SK-N-MC (cell line): ENCODE data around the gene CABLES2.

ENCODE experiments used
- DNase-seq: peaks from one replicate; pipeline ENCODE4 v3.0.0-alpha.2; 2011; ENCODE audit warnings: low read depth, low spot score
- H3K27ac ChIP-seq: fragments of 200-600 bp; sonication (generic); 2 replicates; pipeline ENCODE4 v1.5.1; 2016; ENCODE audit warnings: mixed run types
- H3K36me3 ChIP-seq: fragments of 200-600 bp; sonication (generic); 2 replicates; pipeline ENCODE4 v1.6.1; 2017; ENCODE audit warnings: antibody characterized with exemption, low read length, mixed read lengths; ENCODE audit not compliant: insufficient read depth
- H3K4me3 ChIP-seq: fragments of 200-600 bp; sonication (generic); 2 replicates; pipeline ENCODE4 v1.5.1; 2016
- H3K9ac ChIP-seq: fragments of 200-600 bp; sonication (generic); 2 replicates; pipeline ENCODE4 v1.8.0; 2017; ENCODE audit warnings: mixed run types, mixed read lengths; ENCODE audit not compliant: insufficient read length
- H3K9me3 ChIP-seq: fragments of 200-600 bp; sonication (generic); 2 replicates; pipeline ENCODE4 v1.6.1; 2017; ENCODE audit warnings: low read depth, mild to moderate bottlenecking, antibody characterized with exemption, low read length, moderate library complexity, mixed read lengths
- EZH2 ChIP-seq: fragments of 200-600 bp; sonication (generic); IDR thresholded peaks from one replicate; pipeline ENCODE4 v1.6.1; 2017; ENCODE audit warnings: antibody characterized with exemption
- FOXP2 ChIP-seq: optimal IDR thresholded peaks from 2 replicates; pipeline ENCODE3; 2011; ENCODE audit warnings: mild to moderate bottlenecking, moderate library complexity; ENCODE audit not compliant: insufficient read depth; ENCODE audit errors: extremely low read length, control extremely low read depth
- POLR2AphosphoS5 ChIP-seq: IDR thresholded peaks from 2 replicates; pipeline ENCODE4 v1.6.1; 2012; ENCODE audit warnings: mild to moderate bottlenecking, low read depth, low read length, borderline replicate concordance

The CABLES2 gene

DNA sequence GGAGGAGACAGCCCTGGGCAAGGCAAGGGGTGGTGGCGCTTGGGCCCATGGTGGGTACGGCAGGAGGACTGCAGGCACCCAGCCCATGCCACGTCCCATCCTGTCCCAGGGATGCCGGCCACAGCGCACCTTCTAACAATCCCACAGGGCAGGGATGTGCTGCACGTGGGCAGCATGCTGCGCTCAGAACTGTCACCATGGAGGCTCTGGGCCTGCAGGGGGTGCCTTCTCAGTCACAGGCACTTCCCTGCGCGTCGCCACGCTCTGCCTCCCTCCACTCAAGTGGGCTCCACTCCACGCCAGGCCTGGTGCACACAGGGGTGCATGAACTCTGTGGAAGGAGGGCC, 2.4 kb downstream of the CABLES2 start:
- Histone ChIP-seq H3K27ac (no peak overlapping the region), H3K9ac (no peak overlapping the region), H3K4me3 (no peak overlapping the region), H3K36me3 (no peaks in the 10 kb centered on the region), H3K9me3 (no peaks in the 10 kb centered on the region)
- TF ChIP-seq EZH2 (no peak), FOXP2 (no peak), POLR2AphosphoS5 (no peak)
- no peak for DNase-seq

DNA sequence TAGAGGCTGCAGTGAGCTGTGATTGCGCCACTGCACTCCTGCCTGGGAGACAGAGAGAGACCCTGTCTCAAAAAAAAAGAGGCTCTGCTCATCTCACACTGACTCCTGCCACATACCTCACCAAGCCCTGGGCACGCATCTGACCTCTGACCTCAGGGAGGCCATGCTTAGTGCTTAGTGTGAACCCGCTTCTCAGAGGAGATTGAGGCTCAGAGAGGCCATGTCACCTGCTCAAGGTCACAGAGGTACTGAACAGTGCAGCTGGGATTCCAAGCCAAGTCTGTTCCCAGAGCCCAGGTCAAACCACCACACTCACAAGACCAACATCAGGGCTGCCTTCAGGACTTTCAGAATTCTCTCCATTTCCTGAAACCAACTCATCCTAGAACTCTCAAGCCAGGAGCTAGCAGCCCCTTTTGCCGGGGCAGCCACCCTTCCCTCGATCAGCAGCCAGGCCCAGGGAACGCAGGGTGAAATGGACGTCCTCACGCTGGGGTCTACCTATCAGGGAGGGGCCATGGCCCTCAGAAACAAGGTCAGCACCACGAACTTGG, 2.9 kb downstream of the CABLES2 start:
- H3K9me3 ChIP-seq, result no peaks in the 10 kb centered on the region
- H3K27ac ChIP-seq, result no peak overlapping the region
- no peak overlapping the region for H3K4me3 ChIP-seq
- H3K9ac ChIP-seq, result no peak overlapping the region
- no peak for DNase-seq
- H3K36me3 ChIP-seq, result no peaks in the 10 kb centered on the region
- TF ChIP-seq EZH2 (no peak), FOXP2 (no peak), POLR2AphosphoS5 (no peak)

DNA sequence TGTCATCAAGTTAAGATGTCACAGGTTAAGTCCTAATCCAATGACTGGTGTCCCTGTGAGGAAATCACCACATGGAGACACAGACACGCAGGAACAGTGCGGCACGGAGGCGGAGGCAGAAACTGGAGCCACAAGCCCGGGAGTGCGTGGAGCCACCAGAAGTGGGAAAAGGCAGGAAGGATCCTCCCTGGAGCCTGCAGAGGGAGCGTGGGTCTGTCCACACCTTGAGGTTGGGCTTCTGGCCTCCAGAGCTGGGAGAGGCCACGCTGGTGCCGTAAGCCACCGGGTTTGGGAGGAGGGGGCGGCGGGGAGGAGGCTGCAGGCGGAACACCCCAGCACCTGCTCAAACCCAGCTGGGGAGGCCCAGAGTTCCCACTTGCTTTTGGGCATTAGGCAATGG, 3.8 kb downstream of the CABLES2 start:
- TF ChIP-seq POLR2AphosphoS5 (no peak), EZH2 (no peak), FOXP2 (no peak)
- Histone ChIP-seq H3K4me3 (no peak overlapping the region), H3K36me3 (no peaks in the 10 kb centered on the region), H3K27ac (no peak overlapping the region), H3K9ac (no peak overlapping the region), H3K9me3 (no peaks in the 10 kb centered on the region)
- DNase-seq, result no peak

DNA sequence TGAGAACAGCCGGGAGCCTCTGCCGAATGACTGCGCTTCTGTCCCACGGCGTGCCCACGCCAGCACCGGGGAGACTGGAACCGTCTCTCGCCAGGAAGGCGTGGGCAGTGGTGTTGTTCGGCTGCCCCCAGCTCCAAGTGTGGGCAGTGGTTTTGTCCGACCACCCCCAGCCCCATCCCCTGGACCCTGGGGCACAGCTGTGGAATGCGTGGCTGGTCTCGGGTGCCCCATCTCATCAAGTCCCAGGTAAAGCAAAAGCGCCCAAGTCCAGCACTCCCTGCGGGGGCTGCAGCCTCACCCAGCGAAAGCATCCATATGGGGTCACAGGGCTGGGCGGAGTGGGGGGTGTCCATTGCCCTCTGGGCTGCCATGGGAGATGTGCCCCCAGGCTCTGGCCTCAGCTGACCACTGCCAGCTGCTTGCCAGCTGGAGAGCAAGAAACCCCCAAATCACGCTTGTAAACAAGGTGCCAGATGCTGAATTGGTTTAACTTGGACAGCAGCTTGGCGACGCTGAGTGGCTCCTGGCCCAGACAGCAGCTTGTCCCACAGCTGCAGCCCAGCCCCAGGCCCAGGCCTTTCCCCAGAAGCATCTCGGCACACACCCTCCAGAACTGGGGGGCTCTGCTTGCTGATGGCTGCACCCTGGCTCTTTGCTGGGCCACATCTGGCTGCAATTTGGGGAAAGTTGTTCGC, 4.5 kb downstream of the CABLES2 start:
- no peaks in the 10 kb centered on the region for H3K36me3 ChIP-seq
- no peak overlapping the region for H3K9ac ChIP-seq
- H3K9me3 ChIP-seq, result no peaks in the 10 kb centered on the region
- no peak for TF ChIP-seq FOXP2
- TF ChIP-seq EZH2, result no peak
- TF ChIP-seq POLR2AphosphoS5, result no peak
- no peak for DNase-seq
- no peak overlapping the region for H3K27ac ChIP-seq
- H3K4me3 ChIP-seq, result no peak overlapping the region

DNA sequence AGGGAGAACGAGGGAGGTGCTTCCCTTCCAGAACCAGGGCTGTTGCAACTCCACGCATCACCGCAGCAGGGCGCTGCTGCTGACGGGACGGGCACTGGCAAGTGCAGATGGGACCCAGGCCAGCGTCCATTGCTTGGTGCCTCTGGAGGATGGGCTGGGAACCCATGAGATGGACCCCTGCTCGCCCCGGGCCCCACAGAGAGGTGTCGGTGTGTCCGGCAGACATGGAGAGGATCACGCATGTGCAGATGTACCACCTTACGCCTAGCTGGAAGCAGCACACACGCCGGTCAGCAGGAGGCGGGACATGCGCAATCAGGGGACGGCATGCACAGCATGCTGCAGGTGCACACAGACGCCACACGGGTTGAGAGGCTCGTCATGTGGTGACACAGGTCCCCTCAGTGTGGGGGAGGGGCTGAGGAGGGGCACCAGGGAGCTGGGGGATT, 5.7 kb downstream of the CABLES2 start:
- Histone ChIP-seq H3K9me3 (no peaks in the 10 kb centered on the region), H3K27ac (no peak overlapping the region), H3K36me3 (no peaks in the 10 kb centered on the region), H3K9ac (no peak overlapping the region), H3K4me3 (no peak overlapping the region)
- TF ChIP-seq POLR2AphosphoS5 (no peak), FOXP2 (no peak), EZH2 (no peak)
- no peak for DNase-seq

DNA sequence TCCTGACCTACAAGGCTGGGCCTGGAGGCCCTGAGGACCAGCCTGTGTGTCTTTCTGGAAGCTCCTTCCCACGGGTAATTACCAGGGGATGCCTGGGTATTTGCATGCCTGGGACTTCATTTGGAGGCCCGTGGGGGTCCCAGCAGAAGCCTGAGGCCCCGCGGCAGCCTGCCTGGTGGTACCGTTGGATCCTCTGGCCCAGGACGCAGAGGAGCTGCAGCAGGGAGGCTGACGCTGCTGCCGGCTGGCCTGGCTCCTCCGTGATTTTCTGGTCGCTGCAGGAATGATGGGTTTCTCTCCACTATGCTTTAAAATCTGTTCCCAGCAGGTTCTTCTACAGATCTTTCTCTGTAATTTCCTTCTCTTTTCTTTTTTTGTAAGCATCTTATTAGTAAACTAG, 6.5 kb downstream of the CABLES2 start:
- TF ChIP-seq EZH2 (no peak), POLR2AphosphoS5 (no peak), FOXP2 (no peak)
- no peak for DNase-seq
- Histone ChIP-seq H3K4me3 (no peak overlapping the region), H3K27ac (no peak overlapping the region), H3K9me3 (no peaks in the 10 kb centered on the region), H3K36me3 (no peaks in the 10 kb centered on the region), H3K9ac (no peak overlapping the region)

DNA sequence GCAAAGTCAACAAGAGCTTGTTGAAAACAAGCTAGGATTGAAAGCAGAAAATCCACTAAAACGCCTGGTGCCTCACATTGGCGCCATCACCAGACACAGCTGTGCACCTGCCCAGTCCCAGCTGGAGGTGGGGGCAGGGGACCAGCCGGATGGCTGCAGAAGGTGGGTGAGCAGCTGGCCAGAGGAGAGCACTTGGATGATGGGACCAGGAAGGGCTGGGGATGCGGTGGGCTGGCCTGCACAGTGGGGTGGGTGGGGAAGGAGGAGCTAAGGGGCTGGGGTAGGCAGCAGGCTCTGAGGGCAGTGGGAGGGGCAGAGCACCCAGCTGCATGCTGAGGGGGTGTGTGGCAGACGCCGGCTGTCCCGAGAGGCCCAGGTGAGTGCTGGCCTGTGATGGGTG, 7.1 kb downstream of the CABLES2 start:
- no peaks in the 10 kb centered on the region for H3K36me3 ChIP-seq
- H3K9me3 ChIP-seq, result no peaks in the 10 kb centered on the region
- H3K9ac ChIP-seq, result no peak overlapping the region
- DNase-seq, result no peak
- H3K27ac ChIP-seq, result no peak overlapping the region
- no peak overlapping the region for H3K4me3 ChIP-seq
- TF ChIP-seq POLR2AphosphoS5, result no peak
- no peak for TF ChIP-seq FOXP2
- TF ChIP-seq EZH2, result no peak

DNA sequence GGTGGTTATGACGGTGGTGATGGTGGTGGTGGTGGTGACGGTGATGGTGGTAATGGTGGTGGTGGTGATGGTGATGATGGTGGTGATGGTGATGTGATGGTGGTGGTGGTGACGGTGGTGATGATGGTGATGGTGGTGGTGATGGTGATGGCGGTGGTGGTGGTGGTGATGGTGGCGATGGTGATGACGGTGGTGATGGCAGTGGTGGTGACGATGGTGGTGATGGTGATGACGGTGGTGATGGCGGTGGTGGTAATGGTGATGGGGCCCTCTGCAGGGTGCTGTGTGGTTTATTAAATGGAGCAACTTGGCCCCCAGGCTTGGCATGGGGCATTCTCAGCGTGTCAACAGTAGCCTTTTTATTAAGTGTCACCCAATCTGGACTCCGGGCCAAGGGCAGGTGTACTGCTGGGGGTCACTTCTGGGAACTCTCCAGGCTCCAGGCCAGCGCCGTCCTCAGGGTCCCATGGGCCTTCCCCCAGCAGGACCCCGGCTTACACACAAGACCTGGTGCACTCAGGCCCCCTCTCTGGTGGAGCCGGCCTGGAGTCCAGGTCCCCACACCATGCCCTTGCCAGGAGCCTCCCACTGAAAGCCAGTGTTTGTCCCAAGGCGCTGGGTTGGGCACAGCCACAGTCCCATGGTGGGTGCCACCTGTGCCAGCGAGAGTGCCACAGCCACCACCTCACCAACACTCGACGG, 8.8 kb downstream of the CABLES2 start:
- H3K9ac ChIP-seq, result no peak overlapping the region
- H3K27ac ChIP-seq, result no peak overlapping the region
- no peak for DNase-seq
- no peak for TF ChIP-seq EZH2
- no peak for TF ChIP-seq POLR2AphosphoS5
- no peak for TF ChIP-seq FOXP2
- no peaks in the 10 kb centered on the region for H3K9me3 ChIP-seq
- no peaks in the 10 kb centered on the region for H3K36me3 ChIP-seq
- H3K4me3 ChIP-seq, result no peak overlapping the region
